OCI-LY3 (cell line): ENCODE measurements around the gene NRXN3.

Experiments used
- EZH2phosphoT487 ChIP-seq: fragments of 200-600 bp; shearing (Covaris generic); IDR thresholded peaks from 2 replicates; pipeline ENCODE4 v1.6.1; 2018; ENCODE audit warnings: antibody characterized with exemption, mixed run types, low read depth
- TF ChIP-seq, protein P1 (sequence below): fragments of 200-600, 300-600 bp; sonication (generic); IDR thresholded peaks from 2 replicates; pipeline ENCODE4 v1.5.1; 2014; ENCODE audit warnings: antibody characterized with exemption, low read length, low read depth

DNA sequence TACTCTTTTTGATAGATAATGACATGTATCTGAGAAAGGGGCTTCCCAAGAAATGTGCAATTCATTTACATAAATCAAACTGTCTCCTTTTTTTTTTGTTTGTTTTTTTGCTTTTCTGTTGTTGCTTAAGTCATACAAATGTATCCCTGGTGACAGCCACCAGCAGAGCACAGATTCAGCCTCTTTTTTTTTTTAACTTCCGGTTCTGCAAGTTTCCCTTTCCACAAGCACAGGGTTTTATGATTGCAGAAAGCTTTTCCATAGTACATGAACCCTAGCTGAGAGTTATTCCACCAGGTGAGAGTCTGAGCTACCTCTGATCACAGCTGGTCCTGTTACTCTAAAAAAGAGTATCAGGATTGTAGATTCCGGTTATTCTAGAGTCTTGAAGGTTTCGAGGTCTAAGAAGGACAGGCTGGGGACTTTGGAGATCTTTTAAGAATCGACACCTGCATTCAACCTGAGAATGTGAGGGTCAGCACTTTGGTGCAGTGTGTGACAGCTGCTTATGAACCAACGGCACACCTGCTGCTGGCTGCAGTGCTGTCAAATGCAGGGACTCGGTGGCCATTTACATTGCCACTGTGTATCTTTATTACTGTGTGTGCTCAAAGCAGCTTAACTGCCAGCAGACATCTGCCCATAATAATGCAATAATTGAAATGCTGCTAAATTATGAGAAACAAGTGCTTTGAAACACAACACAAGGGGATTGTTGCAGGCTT, 551.7 kb downstream of the NRXN3 start:
- TF ChIP-seq, protein P1, sequence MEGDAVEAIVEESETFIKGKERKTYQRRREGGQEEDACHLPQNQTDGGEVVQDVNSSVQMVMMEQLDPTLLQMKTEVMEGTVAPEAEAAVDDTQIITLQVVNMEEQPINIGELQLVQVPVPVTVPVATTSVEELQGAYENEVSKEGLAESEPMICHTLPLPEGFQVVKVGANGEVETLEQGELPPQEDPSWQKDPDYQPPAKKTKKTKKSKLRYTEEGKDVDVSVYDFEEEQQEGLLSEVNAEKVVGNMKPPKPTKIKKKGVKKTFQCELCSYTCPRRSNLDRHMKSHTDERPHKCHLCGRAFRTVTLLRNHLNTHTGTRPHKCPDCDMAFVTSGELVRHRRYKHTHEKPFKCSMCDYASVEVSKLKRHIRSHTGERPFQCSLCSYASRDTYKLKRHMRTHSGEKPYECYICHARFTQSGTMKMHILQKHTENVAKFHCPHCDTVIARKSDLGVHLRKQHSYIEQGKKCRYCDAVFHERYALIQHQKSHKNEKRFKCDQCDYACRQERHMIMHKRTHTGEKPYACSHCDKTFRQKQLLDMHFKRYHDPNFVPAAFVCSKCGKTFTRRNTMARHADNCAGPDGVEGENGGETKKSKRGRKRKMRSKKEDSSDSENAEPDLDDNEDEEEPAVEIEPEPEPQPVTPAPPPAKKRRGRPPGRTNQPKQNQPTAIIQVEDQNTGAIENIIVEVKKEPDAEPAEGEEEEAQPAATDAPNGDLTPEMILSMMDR, result no peak
- no peak for TF ChIP-seq EZH2phosphoT487
